ENCODE measurements around the gene BANK1. TPM values are rescaled to one million over a fixed set of nuclear protein-coding genes. Genes with fewer than 3 reads are reported as not detected.

The BANK1 gene
- total RNA-seq, 1 donor from 2014 or later, result 0.22 TPM

DNA sequence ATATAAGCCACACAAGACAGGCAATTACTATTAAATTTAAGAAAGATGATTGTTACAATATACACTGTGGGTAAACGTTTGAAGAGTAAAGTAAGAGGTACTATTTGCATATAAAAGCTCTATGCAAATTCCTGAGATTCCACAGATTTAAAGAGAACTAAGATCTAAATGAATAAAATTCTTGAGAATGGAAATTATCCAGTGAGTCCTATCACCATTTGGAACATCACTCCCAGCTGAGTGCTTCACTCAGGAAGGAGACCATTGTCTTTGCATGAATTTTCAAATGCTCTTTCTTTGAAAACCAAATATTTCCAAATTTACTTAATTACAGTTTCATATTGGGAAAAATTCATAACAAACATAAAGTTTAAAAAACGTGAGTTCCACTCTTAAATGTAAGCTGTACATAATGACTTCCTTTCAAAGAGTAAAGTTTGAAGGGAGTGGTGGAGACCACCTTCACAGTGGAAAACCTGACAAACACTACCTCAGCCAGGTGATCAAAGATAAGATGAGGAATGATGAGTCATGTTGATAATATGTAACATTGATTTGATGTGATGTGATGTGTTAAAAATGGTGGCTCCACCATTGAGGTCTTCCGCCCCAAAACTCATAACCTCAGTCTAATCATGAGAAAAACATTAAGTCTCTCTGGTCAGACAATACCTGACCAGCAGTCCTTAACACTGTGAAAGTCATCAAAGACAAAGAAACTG is 159.9 kb downstream of the BANK1 start:
- no peak for DNase-seq (ENCODE audit: low spot score)
- intact Hi-C loops (cut with DNase I), result no loop called here

DNA sequence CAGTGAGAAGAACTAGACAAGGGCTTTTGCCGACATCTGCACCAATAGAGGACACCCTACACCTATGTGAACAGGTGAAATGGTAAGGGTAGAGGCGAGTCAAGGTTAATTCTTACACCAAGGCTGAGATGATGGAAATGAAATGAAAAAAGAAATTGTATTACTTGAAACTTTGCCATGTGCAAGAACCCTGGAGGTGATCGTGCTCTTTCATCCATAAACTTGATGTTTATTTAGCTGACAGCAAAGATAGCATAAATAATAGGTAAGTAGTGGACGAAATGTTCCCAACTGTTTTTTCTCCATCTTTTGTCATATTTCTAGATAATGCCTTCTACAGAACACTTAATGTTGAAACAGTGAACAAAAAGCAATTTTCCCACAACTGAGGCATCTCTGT is 162.5 kb downstream of the BANK1 start:
- intact Hi-C loops (cut with DNase I), result no loop called here
- no peak for DNase-seq (ENCODE audit: low spot score)

DNA sequence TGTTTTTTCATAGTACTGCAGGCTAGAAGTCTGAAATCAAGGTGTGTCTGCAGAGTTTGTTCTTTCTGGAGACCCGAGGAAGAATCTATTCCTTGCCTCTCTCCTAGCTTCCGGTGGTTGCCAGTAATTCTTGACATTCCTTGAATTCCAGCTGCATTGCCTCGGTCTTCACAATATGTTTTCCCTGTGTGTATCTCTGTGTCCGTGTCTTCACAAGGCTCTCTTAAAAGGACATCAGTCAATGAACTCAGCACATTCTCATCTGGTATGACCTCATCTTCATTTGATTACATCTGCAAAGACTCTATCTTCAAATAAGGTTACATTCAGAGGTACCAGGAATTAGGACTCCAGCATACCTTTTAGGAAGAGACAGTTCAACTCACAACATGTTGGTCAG is 163.4 kb downstream of the BANK1 start:
- no peak for DNase-seq (ENCODE audit: low spot score)
- intact Hi-C loops (cut with DNase I), result no loop called here

DNA sequence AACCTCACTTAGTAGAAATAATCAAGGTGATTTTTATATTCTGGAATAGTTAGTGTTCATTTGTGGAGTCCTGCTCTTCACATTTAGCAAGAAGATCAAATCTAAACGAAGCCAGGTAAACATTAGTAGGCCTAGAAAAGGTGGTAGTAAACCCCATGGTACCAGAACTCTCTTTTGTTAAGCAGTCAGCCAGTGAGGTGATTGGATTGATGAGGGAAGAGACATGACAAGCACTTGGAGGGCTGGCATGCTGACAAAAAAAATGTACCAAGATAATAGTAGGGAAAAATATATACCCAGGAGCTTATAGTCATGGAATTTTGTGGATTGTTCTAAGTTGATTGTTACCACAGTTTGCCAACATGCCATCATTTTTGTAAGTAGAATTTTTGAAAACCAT is 163.8 kb downstream of the BANK1 start:
- intact Hi-C loops (cut with DNase I), result no loop called here
- no peak for DNase-seq (ENCODE audit: low spot score)

DNA sequence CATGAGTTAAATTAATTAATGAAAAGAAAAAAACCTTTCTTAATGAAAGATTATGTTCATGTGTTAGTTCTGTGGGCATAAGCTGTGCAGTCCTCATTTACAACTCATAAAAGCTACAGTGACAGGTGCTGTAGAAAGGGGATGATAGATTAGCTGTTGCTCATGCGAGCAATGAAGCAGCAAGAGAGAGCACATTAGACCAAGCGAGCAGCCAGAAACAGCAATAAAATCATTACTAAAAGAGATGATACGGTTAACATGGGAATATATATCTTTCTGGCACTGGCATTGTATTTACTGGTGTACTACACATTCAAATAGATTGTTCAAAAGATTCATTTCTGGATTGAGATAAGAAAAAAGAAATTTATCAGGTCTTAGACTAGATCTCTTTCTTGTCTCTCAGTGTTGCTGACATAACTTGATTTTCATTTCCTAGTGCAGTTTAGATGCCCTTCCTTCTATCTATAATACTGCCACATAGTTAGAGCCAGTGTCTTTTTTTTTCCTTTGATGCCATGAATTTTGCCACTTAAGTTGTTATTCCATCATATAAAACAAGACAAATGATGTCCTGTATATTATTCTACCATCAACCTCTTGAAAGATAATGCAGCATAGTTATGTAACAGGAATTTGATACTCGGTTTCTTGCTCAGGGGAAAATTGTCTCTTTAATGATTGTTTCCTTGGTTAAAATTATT is 164.6 kb downstream of the BANK1 start:
- DNase-seq (ENCODE audit: low spot score), result no peak
- intact Hi-C loops (cut with DNase I), result no loop called here

DNA sequence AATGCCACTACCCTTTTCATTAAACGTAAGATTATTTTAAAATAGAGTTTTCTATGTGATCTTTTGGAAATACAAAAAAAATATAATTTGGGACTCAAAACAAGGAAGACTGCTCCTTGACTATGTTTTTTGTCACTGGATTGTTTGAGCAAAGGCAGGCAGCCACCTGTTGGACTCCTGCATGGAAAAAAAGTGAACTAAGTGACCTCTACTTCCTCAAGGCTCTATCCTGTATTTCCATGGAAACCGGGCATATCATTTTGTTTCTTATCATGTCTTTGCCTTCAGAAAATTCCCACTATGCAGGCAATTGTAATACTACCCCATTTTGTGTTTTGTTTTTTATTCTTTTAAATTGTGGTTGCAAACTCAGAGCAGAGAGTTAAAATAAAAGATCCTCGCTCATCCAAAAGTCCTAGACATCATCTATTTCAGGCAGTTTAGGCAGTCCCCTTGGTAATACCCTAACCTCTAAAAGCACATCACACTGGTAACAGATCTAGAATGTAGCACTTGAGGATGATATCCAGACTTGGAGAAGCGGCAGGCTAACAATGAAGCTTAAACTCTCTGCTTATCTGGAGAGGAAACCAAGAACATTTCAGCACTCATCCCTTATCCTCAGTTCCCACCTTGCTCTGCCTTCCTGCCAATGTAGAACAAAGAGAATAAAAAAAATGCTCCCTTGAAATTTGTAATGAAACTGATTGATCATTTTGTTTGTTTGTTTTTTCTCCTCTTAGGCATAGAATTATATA is 165.7 kb downstream of the BANK1 start:
- DNase-seq (ENCODE audit: low spot score), result no peak
- intact Hi-C loops (cut with DNase I), result no loop called here

DNA sequence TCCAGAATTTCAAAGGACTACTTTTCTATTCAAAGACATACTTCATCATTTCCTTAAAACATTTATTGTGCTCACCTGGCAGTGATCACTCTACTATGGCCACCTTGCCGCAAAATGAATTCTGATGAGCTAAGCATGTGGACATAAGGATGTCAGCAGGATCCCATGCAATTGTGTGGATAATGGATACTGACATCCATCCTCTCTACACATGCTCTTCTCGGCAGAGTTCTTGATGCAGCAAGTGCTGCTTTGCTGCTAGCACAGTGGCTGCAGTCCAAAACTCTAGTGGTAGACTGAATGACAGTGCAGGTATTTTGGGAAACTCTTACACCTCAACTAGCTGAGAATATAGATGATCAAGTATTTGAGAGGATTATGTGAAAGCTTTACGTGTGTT is 168.0 kb downstream of the BANK1 start:
- intact Hi-C loops (cut with DNase I), result no loop called here
- DNase-seq (ENCODE audit: low spot score), result no peak

DNA sequence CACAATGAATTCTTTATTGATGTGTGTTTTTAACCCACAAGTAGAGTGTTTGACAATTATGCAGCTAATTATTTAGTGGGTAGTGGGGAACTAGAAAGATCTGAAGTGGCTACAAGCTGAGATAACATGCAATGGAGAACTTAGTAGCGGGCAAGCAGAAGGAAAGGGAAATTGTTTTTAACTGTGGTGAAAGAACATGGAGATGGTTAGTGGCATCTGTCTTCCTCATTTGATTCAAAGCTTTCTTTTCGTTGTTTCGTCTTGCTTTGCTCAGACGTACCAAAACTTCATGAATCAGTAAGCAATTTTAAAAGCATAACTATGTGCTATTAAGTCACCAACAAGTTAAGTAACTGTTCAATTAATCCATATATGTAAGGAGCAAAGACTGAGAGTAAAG is 169.9 kb downstream of the BANK1 start:
- intact Hi-C loops (cut with DNase I), result no loop called here
- DNase-seq (ENCODE audit: low spot score), result no peak

DNA sequence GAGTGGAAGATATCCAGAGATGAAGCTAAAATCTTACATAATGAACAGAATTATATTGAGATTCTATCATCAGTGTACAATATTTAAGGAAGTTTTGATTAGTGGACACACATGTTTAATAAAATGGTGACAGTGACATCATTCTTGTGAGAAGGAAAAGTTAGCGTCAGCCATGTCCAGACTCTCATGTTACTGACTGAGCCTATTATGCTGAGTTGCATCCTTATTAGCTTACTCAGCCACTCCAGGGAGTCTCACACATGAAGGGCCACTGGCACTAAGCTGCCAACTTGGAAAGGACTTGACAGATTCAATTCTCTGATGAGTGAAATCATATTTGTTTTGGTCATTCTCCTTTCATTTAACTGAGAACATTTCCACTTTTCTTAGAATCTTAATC is 170.6 kb downstream of the BANK1 start:
- DNase-seq (ENCODE audit: low spot score), result no peak
- intact Hi-C loops (cut with DNase I), result no loop called here

DNA sequence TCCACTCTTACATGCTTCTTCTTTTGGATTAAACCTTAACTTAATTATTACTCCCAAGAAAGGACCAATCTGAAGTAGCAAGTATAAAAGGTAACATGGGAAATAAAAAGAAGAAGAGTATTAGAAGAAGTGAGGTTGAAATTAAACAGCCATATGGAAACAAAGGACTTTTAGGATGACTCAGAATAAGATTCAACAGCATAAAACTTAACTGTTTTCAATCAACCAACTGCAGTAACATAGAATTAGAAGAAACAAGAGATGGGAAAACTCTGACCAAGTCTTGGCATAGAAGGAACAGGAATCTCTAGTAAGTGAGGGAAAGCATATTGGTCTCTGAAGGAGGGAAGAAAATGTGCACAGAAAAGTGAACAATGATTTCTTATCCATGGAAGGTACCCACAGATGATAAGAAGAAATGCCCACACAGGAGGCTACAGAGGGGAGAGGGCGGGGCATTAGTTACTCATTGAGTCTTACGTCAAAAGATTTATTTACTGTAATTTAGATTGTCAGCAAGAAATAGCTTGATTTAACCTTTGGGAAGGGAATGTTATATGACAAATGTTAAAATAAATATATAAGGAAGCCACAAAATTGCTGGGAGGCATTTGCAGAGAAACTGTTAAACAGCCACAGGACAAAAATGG is 177.3 kb downstream of the BANK1 start:
- intact Hi-C loops (cut with DNase I), result no loop called here
- DNase-seq (ENCODE audit: low spot score), result no peak

DNA sequence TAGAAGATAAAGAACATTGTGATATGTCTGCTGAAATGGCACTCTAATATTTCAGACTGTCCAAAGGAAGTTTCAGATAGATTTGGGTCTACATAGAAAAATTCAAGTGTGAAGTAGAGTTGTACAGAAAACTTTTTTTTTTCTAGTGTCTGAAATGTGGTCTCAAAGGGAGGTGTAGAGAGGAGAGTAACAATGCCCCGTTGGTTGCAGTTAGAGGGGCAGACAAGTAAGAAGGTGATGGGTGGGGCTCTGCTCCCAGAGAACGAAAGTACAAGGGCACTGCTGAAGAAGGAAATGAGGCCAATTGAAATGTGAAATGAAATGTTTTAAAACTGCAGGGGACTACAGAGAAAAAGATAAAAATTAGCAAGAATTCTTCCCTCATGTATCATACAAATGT is 177.8 kb downstream of the BANK1 start:
- intact Hi-C loops (cut with DNase I), result no loop called here
- no peak for DNase-seq (ENCODE audit: low spot score)

DNA sequence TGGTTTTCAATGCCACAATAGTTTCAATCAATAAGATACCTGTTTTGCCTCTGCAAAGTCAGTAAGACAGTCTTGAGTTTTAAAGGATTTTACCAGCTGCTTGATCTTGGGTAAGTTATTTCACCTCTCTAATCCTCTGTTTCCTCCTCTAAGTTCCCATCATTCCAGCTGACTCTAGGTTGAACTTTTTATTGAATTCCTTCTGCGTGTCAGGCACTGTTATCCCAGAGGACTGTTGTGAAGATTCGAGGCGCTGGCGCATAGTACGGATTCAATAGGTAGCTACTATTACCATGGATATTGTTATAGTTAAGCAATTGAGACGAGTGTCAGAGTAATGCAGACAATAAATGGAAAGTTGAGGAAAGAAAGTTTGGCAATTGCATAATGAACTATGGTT is 179.4 kb downstream of the BANK1 start:
- no peak for DNase-seq (ENCODE audit: low spot score)
- intact Hi-C loops (cut with DNase I), result no loop called here

DNA sequence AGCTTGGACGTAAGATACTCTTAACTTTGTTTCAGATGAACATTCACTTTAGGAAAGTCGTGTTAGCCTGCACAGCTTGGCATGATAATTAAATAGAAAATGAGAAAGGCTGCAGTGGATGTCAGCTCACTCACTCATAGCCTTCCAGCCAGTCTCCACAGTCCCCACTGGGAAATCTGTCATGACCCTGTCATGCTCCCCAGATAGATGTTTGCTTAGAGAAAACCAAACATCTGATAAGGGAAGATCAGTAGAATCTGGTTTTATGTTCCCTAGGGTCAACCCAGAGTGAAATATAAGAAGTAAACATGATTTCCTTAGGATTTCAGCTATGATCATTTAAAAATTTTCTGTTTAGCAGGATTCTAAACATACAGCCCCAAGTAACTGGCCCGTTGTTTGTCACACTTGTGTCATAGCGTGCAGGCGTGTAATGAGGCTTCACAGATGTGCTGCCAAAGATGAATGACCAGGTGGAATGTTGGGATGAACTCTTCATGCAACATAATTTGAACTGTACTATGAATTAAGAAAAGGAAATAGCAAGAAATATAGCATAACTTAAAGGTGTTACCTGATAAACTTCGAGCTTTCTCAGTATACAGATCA is 180.1 kb downstream of the BANK1 start:
- DNase-seq (ENCODE audit: low spot score), result no peak
- intact Hi-C loops (cut with DNase I), result no loop called here

DNA sequence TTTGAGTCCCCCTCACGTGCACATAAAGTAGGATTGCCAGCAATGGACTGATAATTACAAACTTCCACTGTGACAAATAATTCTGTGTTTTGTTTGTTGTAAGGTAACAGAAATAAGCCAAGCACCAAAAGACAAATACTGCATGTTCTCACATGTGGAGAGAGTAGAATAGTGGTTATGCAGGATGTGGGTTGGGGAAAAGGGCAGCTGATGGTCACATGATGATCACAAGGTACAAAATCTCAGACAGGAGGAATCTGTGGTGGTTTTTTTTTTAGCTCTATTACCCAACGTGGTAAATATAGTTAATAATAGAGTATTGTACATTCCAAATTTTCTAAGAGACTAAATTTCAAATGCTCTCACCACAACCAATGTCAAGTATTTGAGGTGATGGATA is 182.3 kb downstream of the BANK1 start:
- no peak for DNase-seq (ENCODE audit: low spot score)
- intact Hi-C loops (cut with DNase I), result no loop called here

DNA sequence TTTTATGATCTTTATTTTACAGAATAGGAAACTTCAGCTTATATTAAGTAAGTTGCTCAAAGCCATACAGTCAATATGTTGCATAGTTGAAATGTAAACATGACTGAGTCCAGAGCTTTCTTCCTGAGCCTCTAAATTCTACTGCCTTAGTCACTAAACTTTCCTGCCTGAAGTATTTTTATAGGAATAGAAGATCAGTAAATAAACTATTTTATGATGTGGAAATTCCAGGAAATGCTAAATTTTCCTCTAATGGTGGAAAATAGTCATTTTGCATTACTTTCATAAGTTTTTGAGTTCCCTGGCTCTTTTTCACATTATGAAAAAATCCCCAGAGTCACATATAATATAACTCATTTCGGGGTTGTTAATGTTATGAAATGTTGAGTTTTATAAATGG is 182.8 kb downstream of the BANK1 start:
- intact Hi-C loops (cut with DNase I), result no loop called here
- DNase-seq (ENCODE audit: low spot score), result no peak

DNA sequence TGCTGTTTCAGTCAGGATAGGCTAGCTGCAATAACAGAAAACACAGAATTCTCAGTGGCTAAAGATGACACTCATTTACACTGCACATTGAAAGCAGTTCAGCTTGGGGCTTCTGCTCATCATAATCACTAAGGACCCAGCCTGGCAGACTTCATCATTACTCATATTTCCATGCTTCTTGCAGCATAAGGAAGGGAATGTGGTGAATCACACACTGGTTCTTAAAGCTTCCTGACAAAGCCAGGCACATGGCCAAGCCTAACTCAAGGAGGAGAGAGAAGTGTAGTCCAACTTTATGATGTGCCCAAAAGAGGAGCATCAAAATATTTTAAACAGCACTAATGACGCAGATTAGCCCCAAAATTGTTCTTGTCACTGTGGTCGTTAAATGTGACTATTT is 186.5 kb downstream of the BANK1 start:
- intact Hi-C loops (cut with DNase I), result no loop called here
- DNase-seq (ENCODE audit: low spot score), result no peak

DNA sequence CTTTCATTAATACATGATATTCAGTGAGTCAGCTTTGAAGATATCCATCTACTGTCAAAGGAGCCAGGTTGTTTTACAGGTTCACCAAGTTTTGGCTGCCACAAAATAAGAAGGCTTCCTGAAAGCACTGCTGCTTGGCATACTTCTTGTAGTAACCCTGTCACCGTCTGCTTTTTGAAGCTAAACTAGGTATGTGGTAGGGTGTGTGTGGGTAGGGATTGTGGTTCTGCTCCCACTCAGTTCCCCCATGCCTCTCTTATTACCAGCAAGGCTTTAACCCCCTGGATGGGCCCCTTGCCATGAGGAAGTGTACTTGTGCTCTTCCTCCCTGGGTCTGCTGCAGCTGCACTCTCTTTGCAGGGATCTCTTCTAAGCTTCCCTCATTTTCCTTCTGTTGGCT is 191.2 kb downstream of the BANK1 start:
- intact Hi-C loops (cut with DNase I), result no loop called here
- DNase-seq (ENCODE audit: low spot score), result no peak

DNA sequence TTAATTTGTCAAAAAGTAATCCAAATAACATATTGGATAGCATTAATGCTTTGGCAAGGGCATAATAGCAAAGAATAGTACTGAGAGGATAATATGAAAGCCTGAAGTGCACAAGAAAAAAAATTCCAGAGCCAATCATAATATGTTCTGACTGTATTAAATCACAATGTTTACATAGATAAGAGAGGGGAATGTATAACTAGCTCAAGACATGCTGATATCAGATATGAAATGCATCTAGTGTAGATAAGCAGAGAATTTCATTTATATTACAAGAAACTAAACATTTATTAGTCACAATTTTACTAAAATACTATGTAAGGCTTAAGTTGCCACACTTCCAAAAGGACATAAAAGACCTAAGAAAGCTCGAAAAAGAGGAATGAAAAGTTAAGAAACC is 193.3 kb downstream of the BANK1 start:
- intact Hi-C loops (cut with DNase I), result no loop called here
- no peak for DNase-seq (ENCODE audit: low spot score)

DNA sequence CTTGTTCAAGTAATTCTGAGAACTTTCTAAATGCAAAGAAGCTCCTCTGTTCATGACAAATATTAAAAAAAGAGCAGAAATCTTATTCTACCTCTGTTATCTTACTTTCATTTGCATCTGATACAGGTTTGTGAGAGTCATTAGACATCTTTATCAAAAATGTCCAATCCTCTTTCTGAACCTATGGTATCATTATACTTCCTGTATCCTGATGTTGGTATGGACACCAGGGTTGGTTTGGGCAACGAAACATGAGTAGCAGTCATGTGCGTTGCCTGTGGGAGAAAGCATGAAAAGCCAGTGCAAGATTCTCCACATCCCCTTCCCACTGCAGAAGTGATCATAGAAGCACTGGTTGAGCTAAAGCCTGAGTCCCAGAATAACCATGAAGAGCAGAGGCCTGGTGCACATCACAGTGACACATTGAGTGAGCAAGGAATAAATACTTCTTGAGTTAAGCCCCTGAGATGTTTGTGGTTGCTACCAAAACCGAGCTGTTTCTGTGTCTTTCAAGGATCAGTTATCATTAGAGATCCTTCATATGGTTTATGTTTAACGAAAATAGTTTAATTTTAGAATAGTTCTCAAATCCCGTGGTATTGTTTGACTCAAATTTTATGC is 197.2 kb downstream of the BANK1 start:
- intact Hi-C loops (cut with DNase I), result no loop called here
- no peak for DNase-seq (ENCODE audit: low spot score)

DNA sequence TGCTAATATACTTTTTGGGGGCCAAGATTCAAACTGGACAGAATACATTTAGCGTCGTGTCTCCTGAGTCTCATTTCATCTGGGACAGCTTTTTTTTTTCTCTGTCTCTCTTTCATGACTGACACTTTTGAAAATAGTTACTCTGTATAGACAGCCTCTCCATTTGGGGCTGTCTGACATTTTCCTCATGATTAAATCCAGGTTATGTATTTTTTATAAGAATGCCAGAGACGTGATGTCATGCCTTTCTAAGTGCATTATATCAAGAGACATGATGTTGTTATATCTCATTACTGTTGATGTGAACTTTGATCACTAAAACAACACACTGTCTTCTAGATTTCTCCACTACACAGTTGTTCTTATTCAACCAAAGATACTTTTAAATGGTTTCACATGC is 199.0 kb downstream of the BANK1 start:
- intact Hi-C loops (cut with DNase I), result no loop called here
- no peak for DNase-seq (ENCODE audit: low spot score)

All from cardiac septum (tissue), 1 donor.